ENCODE measurements around the gene DGKI. TPM values are rescaled to one million over a fixed set of nuclear protein-coding genes. Genes with fewer than 3 reads are reported as not detected.

DGKI gene
- total RNA-seq, 1 donor from 2014 or later, result 5.5 TPM

GRCh38 chr7:137603043-137603442, 243.7 kb downstream of the DGKI start:
- Mint-ChIP-seq H3K27ac (no peak overlapping the region), H3K36me3 (no peaks in the 10 kb centered on the region), H3K4me3 (no peak overlapping the region), H3K9me3 (no peaks in the 10 kb centered on the region), H3K27me3 (ENCODE audit: insufficient read depth, low read depth) (no peaks in the 10 kb centered on the region), H3K4me1 (no peaks in the 10 kb centered on the region)
- no peak for DNase-seq (ENCODE audit: low spot score)
- peaks cover 6% of the 10 kb centered on the region for H3K4me1 ChIP-seq
- H3K4me3 ChIP-seq, result no peak overlapping the region
- H3K27ac ChIP-seq, result no peak overlapping the region
- no peaks in the 10 kb centered on the region for H3K27me3 ChIP-seq
- no peak overlapping the region for H3K4me2 ChIP-seq
- TF ChIP-seq CTCF (IDR thresholded peaks at IDR 0.05) (no peak), EZH2phosphoT487 (IDR thresholded peaks at IDR 0.05) (no peak), EZH2 (IDR thresholded peaks at IDR 0.05) (no peak)
- no peaks in the 10 kb centered on the region for H3F3A ChIP-seq (ENCODE audit: low read depth)
- H2AFZ ChIP-seq (replicated peaks), result no peak overlapping the region
- no peaks in the 10 kb centered on the region for H3K36me3 ChIP-seq
- no peak overlapping the region for H3K9ac ChIP-seq
- H3K79me2 ChIP-seq (ENCODE audit: low read depth), result no peaks in the 10 kb centered on the region
- H3K9me3 ChIP-seq (ENCODE audit: low read depth), result no peaks in the 10 kb centered on the region
- no peaks in the 10 kb centered on the region for H4K20me1 ChIP-seq (ENCODE audit: low read depth)

- DNase-seq (ENCODE audit: low spot score), result no peak
- H3K4me1 ChIP-seq, result peaks cover 6% of the 10 kb centered on the region
- H3F3A ChIP-seq (ENCODE audit: low read depth), result no peaks in the 10 kb centered on the region
- H3K9me3 Mint-ChIP-seq, result no peaks in the 10 kb centered on the region
- H3K27me3 ChIP-seq, result no peaks in the 10 kb centered on the region
- H4K20me1 ChIP-seq (ENCODE audit: low read depth), result no peaks in the 10 kb centered on the region
- H3K79me2 ChIP-seq (ENCODE audit: low read depth), result no peaks in the 10 kb centered on the region
- H3K9ac ChIP-seq, result no peak overlapping the region
- no peak for TF ChIP-seq CTCF (IDR thresholded peaks at IDR 0.05)
- no peak for TF ChIP-seq EZH2phosphoT487 (IDR thresholded peaks at IDR 0.05)
- no peak for TF ChIP-seq EZH2 (IDR thresholded peaks at IDR 0.05)
- no peak overlapping the region for H2AFZ ChIP-seq (replicated peaks)
- no peak overlapping the region for H3K4me3 ChIP-seq
- H3K9me3 ChIP-seq (ENCODE audit: low read depth), result no peaks in the 10 kb centered on the region
- no peak overlapping the region for H3K27ac Mint-ChIP-seq
- no peak overlapping the region for H3K27ac ChIP-seq
- no peaks in the 10 kb centered on the region for H3K36me3 ChIP-seq
- no peaks in the 10 kb centered on the region for H3K36me3 Mint-ChIP-seq
- no peaks in the 10 kb centered on the region for H3K27me3 Mint-ChIP-seq (ENCODE audit: insufficient read depth, low read depth)
- H3K4me1 Mint-ChIP-seq, result no peaks in the 10 kb centered on the region
- H3K4me2 ChIP-seq, result no peak overlapping the region
- no peak overlapping the region for H3K4me3 Mint-ChIP-seq
These were observed 245.1 kb downstream of the DGKI start for GRCh38 chr7:137601642-137602041.

- peaks cover 6% of the 10 kb centered on the region for H3K4me1 ChIP-seq
- H3K27me3 Mint-ChIP-seq (ENCODE audit: insufficient read depth, low read depth), result no peaks in the 10 kb centered on the region
- H3K4me3 ChIP-seq, result no peak overlapping the region
- no peaks in the 10 kb centered on the region for H3K36me3 Mint-ChIP-seq
- no peak overlapping the region for H2AFZ ChIP-seq (replicated peaks)
- no peaks in the 10 kb centered on the region for H3K79me2 ChIP-seq (ENCODE audit: low read depth)
- TF ChIP-seq EZH2phosphoT487 (IDR thresholded peaks at IDR 0.05) (no peak), EZH2 (IDR thresholded peaks at IDR 0.05) (no peak), CTCF (IDR thresholded peaks at IDR 0.05) (no peak)
- no peak for DNase-seq (ENCODE audit: low spot score)
- H3K4me2 ChIP-seq, result no peak overlapping the region
- H3K4me1 Mint-ChIP-seq, result no peaks in the 10 kb centered on the region
- no peak overlapping the region for H3K4me3 Mint-ChIP-seq
- no peaks in the 10 kb centered on the region for H4K20me1 ChIP-seq (ENCODE audit: low read depth)
- H3K27ac Mint-ChIP-seq, result no peak overlapping the region
- no peaks in the 10 kb centered on the region for H3K9me3 ChIP-seq (ENCODE audit: low read depth)
- H3K27ac ChIP-seq, result no peak overlapping the region
- no peaks in the 10 kb centered on the region for H3F3A ChIP-seq (ENCODE audit: low read depth)
- no peaks in the 10 kb centered on the region for H3K36me3 ChIP-seq
- no peak overlapping the region for H3K9ac ChIP-seq
- no peaks in the 10 kb centered on the region for H3K9me3 Mint-ChIP-seq
- H3K27me3 ChIP-seq, result no peaks in the 10 kb centered on the region
These were observed 248.9 kb downstream of the DGKI start for GRCh38 chr7:137597856-137598255.

Measured in neural progenitor cell (in vitro differentiated cells).